HFF-Myc (cell line): Measurements from ENCODE around the gene COPS9.

Source experiments
- DNase-seq: peaks from one replicate; pipeline ENCODE4 v3.0.0-alpha.2; 2011; ENCODE audit warnings: low read depth; ENCODE audit errors: extremely low read depth
- H3K4me3 ChIP-seq: replicated peaks from 2 replicates; pipeline ENCODE4 v1.5.1; 2011; ENCODE audit warnings: low read depth, mild to moderate bottlenecking, control low read depth, low read length
- TF ChIP-seq, protein P1 (sequence below): IDR thresholded peaks from 2 replicates; pipeline ENCODE4 v1.5.1; 2012; ENCODE audit warnings: mild to moderate bottlenecking, low read depth, low read length, control low read depth; ENCODE audit errors: missing control alignments

COPS9 gene

DNA sequence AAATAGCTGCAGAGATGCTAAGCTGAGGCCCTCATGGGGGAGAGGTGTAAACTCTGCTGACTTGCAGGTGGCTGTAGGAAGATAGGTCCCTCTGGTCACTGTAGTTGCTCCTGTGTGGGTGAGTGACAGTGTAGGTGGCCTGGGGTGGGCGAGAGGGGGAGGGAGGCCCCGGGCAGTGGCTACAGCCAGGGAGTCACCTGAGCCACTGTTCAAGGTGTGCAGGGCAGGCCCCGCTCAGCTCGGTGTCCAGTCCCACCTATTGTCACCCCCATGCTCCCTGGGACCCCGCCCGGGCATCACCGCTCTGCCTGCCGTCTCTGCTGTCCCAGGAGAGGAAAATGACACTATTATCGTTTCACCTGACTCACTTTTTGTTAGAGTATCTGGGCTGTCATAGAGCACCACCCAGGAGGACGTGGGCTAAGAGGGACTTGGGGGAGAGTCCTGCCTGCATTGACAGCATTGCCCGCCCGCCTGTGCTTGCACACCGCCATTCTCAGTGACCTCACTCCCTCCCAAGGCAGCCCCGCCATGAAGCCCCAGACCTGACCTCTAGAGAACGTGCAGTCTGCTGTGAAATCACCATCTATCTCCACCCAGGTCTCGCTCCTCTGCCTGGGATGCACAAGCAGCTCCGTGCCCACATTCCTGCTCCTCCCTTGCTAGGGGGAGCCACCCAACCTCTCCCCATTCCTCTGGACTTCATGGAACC is 29.2 kb downstream of the COPS9 start:
- TF ChIP-seq, protein P1, sequence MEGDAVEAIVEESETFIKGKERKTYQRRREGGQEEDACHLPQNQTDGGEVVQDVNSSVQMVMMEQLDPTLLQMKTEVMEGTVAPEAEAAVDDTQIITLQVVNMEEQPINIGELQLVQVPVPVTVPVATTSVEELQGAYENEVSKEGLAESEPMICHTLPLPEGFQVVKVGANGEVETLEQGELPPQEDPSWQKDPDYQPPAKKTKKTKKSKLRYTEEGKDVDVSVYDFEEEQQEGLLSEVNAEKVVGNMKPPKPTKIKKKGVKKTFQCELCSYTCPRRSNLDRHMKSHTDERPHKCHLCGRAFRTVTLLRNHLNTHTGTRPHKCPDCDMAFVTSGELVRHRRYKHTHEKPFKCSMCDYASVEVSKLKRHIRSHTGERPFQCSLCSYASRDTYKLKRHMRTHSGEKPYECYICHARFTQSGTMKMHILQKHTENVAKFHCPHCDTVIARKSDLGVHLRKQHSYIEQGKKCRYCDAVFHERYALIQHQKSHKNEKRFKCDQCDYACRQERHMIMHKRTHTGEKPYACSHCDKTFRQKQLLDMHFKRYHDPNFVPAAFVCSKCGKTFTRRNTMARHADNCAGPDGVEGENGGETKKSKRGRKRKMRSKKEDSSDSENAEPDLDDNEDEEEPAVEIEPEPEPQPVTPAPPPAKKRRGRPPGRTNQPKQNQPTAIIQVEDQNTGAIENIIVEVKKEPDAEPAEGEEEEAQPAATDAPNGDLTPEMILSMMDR, result no peak
- H3K4me3 ChIP-seq, result no peak overlapping the region
- DNase-seq, result no peak

DNA sequence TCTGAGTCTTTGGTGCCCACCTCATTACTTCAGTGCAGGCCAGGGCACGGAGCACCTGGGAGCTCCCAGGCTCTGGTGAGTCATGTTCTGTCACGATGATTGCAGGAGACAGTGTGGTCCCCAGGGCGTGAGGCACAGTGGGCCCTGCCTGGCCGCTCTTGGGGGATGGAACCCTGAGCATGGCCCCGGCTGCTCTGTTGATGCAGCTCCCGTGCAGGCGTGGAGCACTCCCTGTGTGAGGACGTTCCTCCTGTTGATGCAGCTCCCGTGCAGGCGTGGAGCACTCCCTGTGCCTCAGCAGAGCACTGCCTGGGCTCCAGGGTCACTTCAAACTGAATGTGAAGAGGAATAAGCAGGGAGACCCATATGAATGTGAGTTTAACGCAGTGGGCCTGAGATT is 30.1 kb downstream of the COPS9 start:
- TF ChIP-seq, protein P1, result no peak
- DNase-seq, result no peak
- H3K4me3 ChIP-seq, result no peak overlapping the region

DNA sequence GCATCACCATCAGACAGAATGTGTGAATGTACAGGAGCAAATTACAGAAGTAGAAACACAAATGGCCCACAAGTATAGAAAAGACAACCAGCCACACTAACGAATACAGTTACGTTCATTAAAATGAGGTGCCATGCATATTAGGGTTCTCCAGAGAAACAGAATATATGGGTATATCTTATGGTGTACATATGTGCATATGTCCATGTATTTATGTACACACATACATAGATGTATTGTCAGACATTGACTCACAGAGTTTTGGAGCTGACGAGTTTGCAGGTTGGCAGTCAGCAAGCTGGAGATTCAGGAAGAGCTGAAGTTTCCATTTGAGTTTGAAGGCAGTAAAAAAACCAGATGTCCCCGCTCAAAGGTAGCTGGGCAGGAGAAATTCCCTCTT is 33.0 kb downstream of the COPS9 start:
- no peak overlapping the region for H3K4me3 ChIP-seq
- no peak for DNase-seq
- TF ChIP-seq, protein P1, result no peak

DNA sequence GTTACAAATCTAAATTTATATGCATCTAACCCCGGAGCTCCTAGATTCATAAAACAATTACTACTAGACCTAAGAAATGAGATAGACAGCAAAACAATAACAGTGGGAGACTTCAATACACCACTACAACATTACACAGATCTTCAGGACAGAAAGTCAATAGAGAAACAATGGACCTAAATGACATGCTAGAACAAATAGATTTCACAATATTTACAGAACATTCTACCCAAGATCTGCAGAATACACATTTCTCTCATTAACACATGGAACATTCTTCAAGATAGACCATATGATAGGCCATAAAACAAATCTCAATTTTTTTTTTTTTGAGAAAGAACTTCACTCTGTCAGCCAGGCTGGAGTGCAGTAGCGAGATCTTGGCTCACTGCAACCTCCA is 37.8 kb downstream of the COPS9 start:
- no peak for DNase-seq
- no peak overlapping the region for H3K4me3 ChIP-seq
- TF ChIP-seq, protein P1, result no peak

DNA sequence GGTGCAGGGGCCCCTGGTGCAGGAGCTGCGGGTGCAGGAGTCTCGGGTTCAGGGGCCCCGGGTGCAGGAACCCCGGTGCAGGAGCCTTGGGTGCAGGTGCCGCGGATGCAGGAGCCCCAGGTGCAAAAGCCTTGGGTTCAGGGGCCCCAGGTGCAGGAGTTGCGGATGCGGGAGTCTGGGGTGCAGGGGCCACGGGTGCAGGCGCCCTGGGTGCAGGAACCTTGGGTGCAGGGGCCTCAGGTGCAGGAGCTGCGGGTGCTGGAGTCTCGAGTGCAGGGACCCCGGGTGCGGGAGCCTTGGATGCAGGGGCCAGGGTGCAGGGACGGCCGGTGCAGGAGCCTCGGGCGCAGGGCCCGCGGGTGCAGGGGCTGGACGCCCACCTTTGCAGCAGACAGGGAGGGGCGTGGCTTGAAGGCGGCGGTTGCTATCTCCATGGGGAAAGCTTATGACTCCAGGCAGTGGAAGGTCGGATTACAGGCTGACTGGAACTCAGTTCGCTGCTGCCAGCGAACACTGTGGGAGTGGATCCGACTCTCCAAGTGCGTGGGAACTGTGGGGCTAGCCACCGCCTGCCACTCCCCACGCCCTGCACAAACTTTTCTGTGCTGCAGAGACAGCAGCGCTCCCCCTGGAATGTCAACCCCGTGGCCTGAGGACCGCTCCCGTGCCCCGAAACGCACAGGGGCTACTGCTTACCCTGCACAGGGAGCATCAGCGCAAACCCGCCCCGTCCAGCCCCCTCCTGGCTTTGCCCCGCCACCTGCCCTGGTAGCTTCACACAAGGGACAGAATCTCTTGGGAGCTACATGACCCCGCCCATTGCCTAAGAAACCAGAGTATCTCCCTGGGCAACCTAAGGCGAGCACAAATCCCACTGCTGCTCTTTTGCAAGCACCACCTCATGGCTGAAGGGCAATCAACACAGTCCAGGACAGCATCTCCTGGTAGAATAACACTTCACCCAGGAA is 40.3 kb downstream of the COPS9 start:
- TF ChIP-seq, protein P1, result no peak
- no peak for DNase-seq
- no peak overlapping the region for H3K4me3 ChIP-seq

DNA sequence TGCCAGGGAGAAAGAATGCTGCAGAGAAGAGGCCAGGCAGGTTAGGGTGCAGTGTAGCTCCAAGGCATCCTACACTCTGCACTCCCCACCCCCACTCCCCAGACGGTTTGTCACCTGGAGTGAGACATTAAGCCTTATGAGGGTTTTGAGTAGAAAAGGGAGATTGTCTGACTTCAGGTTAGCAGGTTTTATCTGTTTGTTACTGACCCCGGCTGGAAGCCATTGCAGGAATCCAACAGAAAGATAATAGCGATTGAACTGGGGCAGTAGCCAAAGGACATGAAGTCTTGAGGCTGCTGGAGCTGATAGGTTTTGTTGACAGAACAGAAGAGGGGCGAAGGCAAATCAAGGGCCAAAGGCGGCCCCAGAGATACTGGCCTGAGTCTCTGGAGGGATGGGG is 46.8 kb downstream of the COPS9 start:
- DNase-seq, result no peak
- no peak overlapping the region for H3K4me3 ChIP-seq
- TF ChIP-seq, protein P1, result no peak
